GM12872 (cell line): ENCODE results near the gene REX1BD.

Experiments
- TF ChIP-seq, protein P1 (sequence below): IDR thresholded peaks from 3 replicates; pipeline ENCODE4 v1.5.1; 2011; ENCODE audit warnings: low read depth, mild to moderate bottlenecking, low read length, moderate library complexity; ENCODE audit not compliant: insufficient read depth

REX1BD gene

GRCh38 chr19:18612051-18612771, 23.6 kb downstream of the REX1BD start:
- TF ChIP-seq, protein P1, sequence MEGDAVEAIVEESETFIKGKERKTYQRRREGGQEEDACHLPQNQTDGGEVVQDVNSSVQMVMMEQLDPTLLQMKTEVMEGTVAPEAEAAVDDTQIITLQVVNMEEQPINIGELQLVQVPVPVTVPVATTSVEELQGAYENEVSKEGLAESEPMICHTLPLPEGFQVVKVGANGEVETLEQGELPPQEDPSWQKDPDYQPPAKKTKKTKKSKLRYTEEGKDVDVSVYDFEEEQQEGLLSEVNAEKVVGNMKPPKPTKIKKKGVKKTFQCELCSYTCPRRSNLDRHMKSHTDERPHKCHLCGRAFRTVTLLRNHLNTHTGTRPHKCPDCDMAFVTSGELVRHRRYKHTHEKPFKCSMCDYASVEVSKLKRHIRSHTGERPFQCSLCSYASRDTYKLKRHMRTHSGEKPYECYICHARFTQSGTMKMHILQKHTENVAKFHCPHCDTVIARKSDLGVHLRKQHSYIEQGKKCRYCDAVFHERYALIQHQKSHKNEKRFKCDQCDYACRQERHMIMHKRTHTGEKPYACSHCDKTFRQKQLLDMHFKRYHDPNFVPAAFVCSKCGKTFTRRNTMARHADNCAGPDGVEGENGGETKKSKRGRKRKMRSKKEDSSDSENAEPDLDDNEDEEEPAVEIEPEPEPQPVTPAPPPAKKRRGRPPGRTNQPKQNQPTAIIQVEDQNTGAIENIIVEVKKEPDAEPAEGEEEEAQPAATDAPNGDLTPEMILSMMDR, result no peak

GRCh38 chr19:18612772-18613588, 24.4 kb downstream of the REX1BD start, which contains the start of gene TMEM59L:
TMEM59L (plus strand) TSS chr19:18612870; CDS start chr19:18612959, 89 bp downstream.
- TF ChIP-seq, protein P1, result no peak

- TF ChIP-seq, protein P1, result no peak
Measured at GRCh38 chr19:18613589-18614234, 25.1 kb downstream of the REX1BD start.

DNA sequence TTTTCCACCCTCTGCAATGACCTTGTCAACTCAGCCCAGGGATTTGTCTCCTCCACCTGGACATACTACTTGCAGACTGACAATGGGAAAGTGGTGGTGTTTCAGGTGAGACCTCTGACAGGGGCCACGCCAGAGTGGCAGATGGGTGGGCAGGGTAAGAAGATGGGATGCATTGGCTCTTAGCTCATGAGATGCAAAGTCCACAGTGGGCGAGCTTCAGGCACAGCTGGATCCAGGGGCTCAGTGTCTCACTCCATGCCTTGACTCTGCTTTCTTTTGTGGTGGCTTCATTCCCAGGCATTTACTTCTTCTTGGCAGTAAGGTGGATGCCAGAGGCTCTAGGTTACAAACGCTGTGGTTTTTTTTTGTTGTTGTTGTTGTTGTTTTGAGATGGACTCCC, 27.4 kb downstream of the REX1BD start:
- TF ChIP-seq, protein P1, result no peak

GRCh38 chr19:18617562-18617961, 29.0 kb downstream of the REX1BD start:
- TF ChIP-seq, protein P1, result no peak

DNA sequence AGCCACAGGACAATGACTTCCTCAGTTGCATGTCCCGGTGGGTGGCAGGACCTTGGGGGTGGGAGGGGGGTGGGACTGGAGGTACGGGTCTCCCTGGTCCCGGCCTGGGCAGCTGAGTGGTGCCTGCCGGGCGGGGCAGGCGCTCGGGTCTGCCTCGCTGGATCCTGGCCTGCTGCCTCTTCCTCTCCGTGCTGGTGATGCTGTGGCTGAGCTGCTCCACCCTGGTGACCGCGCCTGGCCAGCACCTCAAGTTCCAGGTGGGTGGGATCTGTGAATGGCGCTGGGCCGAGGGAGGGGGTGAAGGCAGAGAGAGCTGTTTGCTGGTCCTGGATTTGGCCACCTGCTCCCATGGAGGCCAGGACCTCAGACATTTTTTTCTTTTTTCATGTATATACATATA, 29.6 kb downstream of the REX1BD start:
- TF ChIP-seq, protein P1, result no peak

- TF ChIP-seq, protein P1, result no peak
Measured at GRCh38 chr19:18620311-18620710, 31.7 kb downstream of the REX1BD start.
